Left lung (tissue), 10 donors: ENCODE measurements around the gene LCORL. TPM values are rescaled to one million over a fixed set of nuclear protein-coding genes. Genes with fewer than 3 reads are reported as not detected.

Experiments used
- ATAC-seq: fragments of 200-7000 bp; cut with Tn5 transposase; one replicate; pipeline ENCODE4 v1.9.1; 2020; ENCODE audit warnings: moderate library complexity
- DNase-seq, 4 donors: peaks; one replicate each; pipeline ENCODE4 v3.0.0-alpha.2; 2013 to 2020
- H3K27ac ChIP-seq, 2 donors: fragments of 200-600 bp; sonication (generic) in 1 of 2; one replicate each; pipeline versions ENCODE4 v1.5.0 to v1.8.0; 2020 to 2021
- H3K27me3 ChIP-seq, 2 donors: fragments of 200-600 bp; sonication (generic) in 1 of 2; one replicate each; pipeline versions ENCODE4 v1.5.0 to v1.8.0; 2020 to 2021
- H3K36me3 ChIP-seq, 2 donors: fragments of 200-600 bp; sonication (generic) in 1 of 2; one replicate each; pipeline versions ENCODE4 v1.5.0 to v1.8.0; 2020 to 2021
- H3K4me1 ChIP-seq, 2 donors: fragments of 200-600 bp; one replicate each; pipeline ENCODE4 v1.8.0; 2021
- H3K4me3 ChIP-seq, 2 donors: fragments of 200-600 bp; sonication (generic) in 1 of 2; one replicate each; pipeline versions ENCODE4 v1.5.0 to v1.8.0; 2020 to 2021; ENCODE audit warnings: mild to moderate bottlenecking in 1 of 2
- H3K9me3 ChIP-seq, 2 donors: fragments of 200-600 bp; sonication (generic) in 1 of 2; one replicate each; pipeline versions ENCODE4 v1.5.0 to v1.8.0; 2020 to 2021
- CTCF ChIP-seq, 2 donors: fragments of 200-600 bp; sonication (generic) in 1 of 2; IDR thresholded peaks; one replicate each; pipeline versions ENCODE4 v1.5.0 to v1.8.0; 2021; ENCODE audit warnings: antibody characterized with exemption in 2 of 2
- intact Hi-C, 2 donors: fragments of 100-400 bp; cut with DNase I; formaldehyde crosslinking; loops; one replicate each; pipeline versions ENCODE4 v1.11.2 to v1.14.2; 2022
- polyA plus RNA-seq, 6 donors: library from polyadenylated mRNA; unstranded; fragments of 120-200 nt; gene quantifications; one replicate each; pipeline ENCODE4 v1.2.1, GENCODE V29; 2013; ENCODE audit not compliant: insufficient read length in 6 of 6
- total RNA-seq, 2 donors: library from RNA; stranded (reverse); fragmentation: NEBNext Ultra II Directional; extraction: Animal tissue kit (Norgen Biotek cat#: 25700); gene quantifications; one replicate each; pipeline ENCODE4 v1.2.1, GENCODE V29; 2021
- donor health status: DM: no; HTN: yes; CAD: no.
- donor health status: DM: no; HTN: no; CAD: no.

LCORL gene
- total and polyA plus RNA-seq, 8 donors = 12.2 to 20.9 (median 17.5) TPM

GRCh38 chr4:17932041-17932440 is 89.5 kb downstream of the LCORL start:
- no peak for ATAC-seq
- Histone ChIP-seq H3K36me3 (no peaks in the 10 kb centered on the region), H3K27me3 (no peaks in the 10 kb centered on the region), H3K27ac (no peak overlapping the region), H3K4me3 (no peak overlapping the region), H3K4me1 (no peaks in the 10 kb centered on the region), H3K9me3 (peaks cover 0 to 33% of the 10 kb centered on the region in 2 donors)
- intact Hi-C loops = no loop called here
- no peak for TF ChIP-seq CTCF (IDR thresholded peaks at IDR 0.05)
- DNase-seq = no peak

- Histone ChIP-seq H3K36me3 (peaks cover 0 to 2% of the 10 kb centered on the region in 2 donors), H3K9me3 (peaks cover 0 to 33% of the 10 kb centered on the region in 2 donors), H3K27me3 (no peaks in the 10 kb centered on the region), H3K4me1 (no peaks in the 10 kb centered on the region), H3K27ac (no peak overlapping the region), H3K4me3 (no peak overlapping the region)
- no peak for TF ChIP-seq CTCF (IDR thresholded peaks at IDR 0.05)
- intact Hi-C loops = no loop called here
- DNase-seq (peak in 1 of 4 donors; percentile 5), ATAC-seq (no peak)
These were observed 91.3 kb downstream of the LCORL start for GRCh38 chr4:17930256-17930655.

- ATAC-seq (no peak), DNase-seq (no peak)
- Histone ChIP-seq H3K9me3 (peaks cover 0 to 12% of the 10 kb centered on the region in 2 donors), H3K36me3 (peaks cover 0 to 11% of the 10 kb centered on the region in 2 donors), H3K27ac (no peak overlapping the region), H3K4me3 (no peak overlapping the region), H3K4me1 (no peaks in the 10 kb centered on the region), H3K27me3 (no peaks in the 10 kb centered on the region)
- TF ChIP-seq CTCF (IDR thresholded peaks at IDR 0.05) = no peak
- intact Hi-C loops = no loop called here
These were observed 97.4 kb downstream of the LCORL start for GRCh38 chr4:17924189-17924588.

- intact Hi-C loops = no loop called here
- no peak for ATAC-seq
- no peaks in the 10 kb centered on the region for H3K9me3 ChIP-seq
- no peak overlapping the region for H3K4me3 ChIP-seq
- peaks cover 0 to 11% of the 10 kb centered on the region in 2 donors for H3K36me3 ChIP-seq
- no peaks in the 10 kb centered on the region for H3K27me3 ChIP-seq
- TF ChIP-seq CTCF (IDR thresholded peaks at IDR 0.05) = no peak
- no peak overlapping the region for H3K27ac ChIP-seq
- no peaks in the 10 kb centered on the region for H3K4me1 ChIP-seq
- no peak for DNase-seq
These were observed 100.1 kb downstream of the LCORL start for GRCh38 chr4:17921451-17921850.

GRCh38 chr4:17920681-17921080 is 100.9 kb downstream of the LCORL start:
- DNase-seq = no peak
- ATAC-seq = no peak
- Histone ChIP-seq H3K27ac (no peak overlapping the region), H3K27me3 (no peaks in the 10 kb centered on the region), H3K4me3 (no peak overlapping the region), H3K36me3 (peaks cover 0 to 11% of the 10 kb centered on the region in 2 donors), H3K4me1 (no peaks in the 10 kb centered on the region), H3K9me3 (no peaks in the 10 kb centered on the region)
- intact Hi-C loops = no loop called here
- TF ChIP-seq CTCF (IDR thresholded peaks at IDR 0.05) = no peak
